Epithelial cell of esophagus (primary cell): ENCODE results near the gene FARP1.

Experiments
- DNase-seq: peaks from one replicate; pipeline ENCODE4 v3.0.0; 2010; ENCODE audit warnings: low read depth
- H3K4me3 ChIP-seq: 2 replicates; pipeline ENCODE4 v1.5.1; 2011; ENCODE audit warnings: mild to moderate bottlenecking, low read length, control low read depth
- CTCF ChIP-seq: IDR thresholded peaks from 2 replicates; pipeline ENCODE4 v1.5.1; 2011; ENCODE audit warnings: low read depth, mild to moderate bottlenecking, low read length, control low read depth, inconsistent platforms; ENCODE audit not compliant: insufficient read depth; ENCODE audit errors: missing control alignments

FARP1 gene

GRCh38 chr13:98204546-98204945 lies 61.7 kb downstream of the FARP1 start:
- no peak for TF ChIP-seq CTCF
- no peak for DNase-seq
- H3K4me3 ChIP-seq: no peak overlapping the region

DNA sequence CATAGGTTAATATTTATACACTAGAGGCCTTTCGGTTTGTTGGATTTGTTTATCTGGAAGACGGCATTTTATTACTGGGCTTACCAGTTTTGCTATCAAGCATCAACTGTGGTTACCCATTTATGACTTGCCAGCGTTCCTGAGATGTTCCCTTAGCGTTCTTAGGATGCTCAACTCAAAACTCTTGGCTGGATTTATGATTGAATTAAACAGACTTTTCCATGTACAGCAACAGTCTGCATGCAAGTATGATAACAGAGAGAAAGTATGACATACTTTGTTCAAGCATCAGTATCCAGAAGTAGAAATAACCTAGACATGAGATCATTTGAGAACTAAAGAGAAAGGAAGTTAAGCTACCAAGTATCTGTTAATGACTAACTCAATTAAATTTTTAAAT lies 64.1 kb downstream of the FARP1 start:
- DNase-seq: peak; percentile 28
- no peak overlapping the region for H3K4me3 ChIP-seq

GRCh38 chr13:98207416-98207815 lies 64.5 kb downstream of the FARP1 start:
- no peak for TF ChIP-seq CTCF
- peak; percentile 13 for DNase-seq
- no peak overlapping the region for H3K4me3 ChIP-seq

More for the DNA sequence above, 64.1 kb downstream of the FARP1 start:
- TF ChIP-seq CTCF: no peak

DNA sequence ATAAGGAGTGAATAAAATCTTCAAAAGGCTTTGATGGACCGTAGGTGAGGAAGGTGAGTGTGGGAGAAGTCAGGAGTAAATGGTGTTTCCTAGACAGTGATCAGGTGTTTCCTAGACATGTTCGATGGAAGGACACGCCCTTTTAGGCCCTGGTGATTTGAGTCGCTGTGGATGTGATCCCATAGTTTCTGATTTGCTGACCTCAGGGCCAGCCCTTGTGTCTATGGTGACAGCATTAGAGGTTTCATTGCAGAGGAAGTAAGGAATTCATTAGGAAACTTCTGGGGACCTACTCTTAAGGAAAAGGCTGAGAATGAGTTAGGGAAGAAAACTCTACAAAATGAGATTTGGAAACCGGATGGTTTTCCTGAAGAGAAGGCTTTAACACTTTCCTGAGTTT lies 65.7 kb downstream of the FARP1 start:
- no peak overlapping the region for H3K4me3 ChIP-seq
- TF ChIP-seq CTCF: no peak
- DNase-seq: no peak

- no peak for TF ChIP-seq CTCF
- H3K4me3 ChIP-seq: no peak overlapping the region
- no peak for DNase-seq
Measured at GRCh38 chr13:98212763-98213162, 69.9 kb downstream of the FARP1 start.

GRCh38 chr13:98213354-98213753 lies 70.5 kb downstream of the FARP1 start:
- no peak for TF ChIP-seq CTCF
- H3K4me3 ChIP-seq: no peak overlapping the region
- no peak for DNase-seq

DNA sequence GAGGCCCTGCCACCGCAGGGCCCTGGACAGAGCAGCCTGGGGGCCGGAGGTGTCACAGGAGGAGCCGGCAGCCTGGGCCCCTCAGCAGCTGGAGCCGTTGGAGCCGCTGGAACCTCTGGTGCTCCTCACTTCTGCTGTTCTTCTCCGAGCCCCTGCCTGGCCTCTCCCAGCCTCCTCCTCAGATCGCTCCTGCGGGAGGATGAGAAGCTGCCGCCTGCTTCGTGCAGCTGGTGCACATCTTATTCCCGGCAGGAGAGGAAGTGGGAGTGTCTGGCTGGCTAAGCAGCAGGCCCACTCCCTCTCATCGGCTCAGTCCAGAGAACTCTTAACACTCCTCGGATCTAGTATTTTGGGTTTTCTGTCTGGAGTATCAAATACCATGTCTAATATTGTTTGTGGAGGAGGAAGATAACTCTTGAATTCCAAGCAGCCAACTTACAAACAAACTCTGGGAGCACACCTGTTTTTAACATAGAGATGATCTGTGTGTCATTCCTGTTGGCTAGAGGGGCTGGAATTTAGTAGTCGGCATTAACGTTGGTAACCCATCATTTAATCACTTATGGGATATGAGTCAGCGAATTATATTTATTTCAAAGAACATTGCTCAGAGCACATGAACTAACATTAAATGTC lies 71.2 kb downstream of the FARP1 start:
- DNase-seq: peak; percentile 42
- TF ChIP-seq CTCF: no peak

More for the DNA sequence above, 71.2 kb downstream of the FARP1 start:
- no peak overlapping the region for H3K4me3 ChIP-seq
